Activated T-cell treated with anti-CD3 and anti-CD28 coated beads, Interleukin-2, amount 50 U/mL, for 4 hours (primary cell): ENCODE data around the gene RPL7L1. TPM values are rescaled to one million over a fixed set of nuclear protein-coding genes. Genes with fewer than 3 reads are reported as not detected.
"Not testable (repeated sequence)": the region's sequence is repeated elsewhere in the genome, so short reads cannot be mapped to it uniquely, and the experiment has no call there.

Experiments
- ATAC-seq, 2 donors: fragments of 200-7000 bp; cut with Tn5 transposase; one replicate each; pipeline ENCODE4 v1.10.0; 2021
- DNase-seq: peaks from one replicate; pipeline ENCODE4 v3.0.0-alpha.2; 2020
- H3K27me3 Mint-ChIP-seq: one replicate; pipeline ENCODE4 v1.8.0; 2021; ENCODE audit warnings: low read depth, mixed read lengths
- H3K36me3 Mint-ChIP-seq: one replicate; pipeline ENCODE4 v1.8.0; 2022; ENCODE audit warnings: mixed read lengths; ENCODE audit not compliant: insufficient read depth
- H3K4me1 Mint-ChIP-seq: one replicate; pipeline ENCODE4 v1.8.0; 2021; ENCODE audit warnings: low read depth, mixed read lengths
- H3K4me3 Mint-ChIP-seq: one replicate; pipeline ENCODE4 v1.8.0; 2021; ENCODE audit warnings: mild to moderate bottlenecking, moderate library complexity, mixed read lengths
- H3K9me3 Mint-ChIP-seq: one replicate; pipeline ENCODE4 v1.8.0; 2021; ENCODE audit warnings: mixed read lengths
- total RNA-seq, 3 donors: library from RNA; stranded (reverse); gene quantifications; one replicate each; pipeline ENCODE4 v1.2.1, GENCODE V29; 2021

Gene RPL7L1
- total RNA-seq, 3 donors from 2014 or later, result 262 to 307 (median 280) TPM

- DNase-seq (no peak), ATAC-seq (no peak)
- Mint-ChIP-seq H3K4me3 (peak overlapping the region; percentile 61), H3K9me3 (no peaks in the 10 kb centered on the region), H3K36me3 (peaks cover 12% of the 10 kb centered on the region), H3K4me1 (peaks cover 13% of the 10 kb centered on the region), H3K27me3 (no peaks in the 10 kb centered on the region)
Measured at GRCh38 chr6:42877695-42878094, 1.7 kb upstream of the RPL7L1 start.

GRCh38 chr6:42880240-42880817, 913 bp downstream of the RPL7L1 start:
- not testable (repeated sequence) for DNase-seq, H3K27me3 Mint-ChIP-seq, ATAC-seq, H3K9me3 Mint-ChIP-seq
- H3K4me1 Mint-ChIP-seq, result peaks cover 23% of the 10 kb centered on the region
- peaks cover 29% of the 10 kb centered on the region for H3K36me3 Mint-ChIP-seq
- H3K4me3 Mint-ChIP-seq, result peak overlapping the region; percentile 100

DNA sequence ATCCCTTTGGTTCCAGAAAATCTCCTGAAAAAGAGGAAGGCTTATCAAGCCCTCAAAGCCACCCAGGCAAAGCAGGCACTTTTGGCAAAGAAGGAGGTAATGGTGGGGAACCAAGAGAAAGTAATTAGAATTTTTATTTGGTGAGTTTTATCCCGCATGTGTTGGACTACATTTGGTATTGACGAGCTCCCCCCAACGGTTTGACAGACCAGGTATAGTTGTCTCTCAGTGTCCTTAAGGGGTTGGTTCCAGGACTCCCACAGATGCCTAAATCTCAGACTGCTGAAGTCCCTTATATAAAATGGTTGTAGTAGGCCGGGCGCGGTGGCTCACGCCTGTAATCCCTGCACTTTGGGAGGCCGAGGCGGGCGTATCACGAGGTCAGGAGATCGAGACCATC, 1.5 kb downstream of the RPL7L1 start:
- not testable (repeated sequence) for H3K27me3 Mint-ChIP-seq, ATAC-seq, DNase-seq, H3K9me3 Mint-ChIP-seq
- H3K4me3 Mint-ChIP-seq, result peak overlapping the region; percentile 100
- peaks cover 23% of the 10 kb centered on the region for H3K4me1 Mint-ChIP-seq
- H3K36me3 Mint-ChIP-seq, result peaks cover 33% of the 10 kb centered on the region

DNA sequence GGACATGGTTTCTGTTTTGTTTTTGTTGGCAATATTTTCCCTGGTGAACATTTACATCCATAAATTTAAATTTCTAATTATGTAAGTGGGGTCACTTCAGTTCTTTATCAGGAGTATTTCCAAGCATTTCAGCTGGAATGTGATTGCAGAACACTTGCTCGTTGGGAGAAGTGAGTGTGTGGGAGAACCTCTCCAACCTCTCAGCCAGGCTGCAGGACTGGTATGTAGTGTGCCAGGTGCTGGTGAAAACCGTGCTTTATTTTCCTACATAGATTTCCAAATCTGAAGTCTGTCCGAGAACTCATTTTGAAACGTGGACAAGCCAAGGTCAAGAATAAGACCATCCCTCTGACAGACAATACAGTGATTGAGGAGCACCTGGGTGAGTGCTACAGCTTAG, 6.3 kb downstream of the RPL7L1 start:
- peaks cover 28% of the 10 kb centered on the region for H3K4me1 Mint-ChIP-seq
- H3K36me3 Mint-ChIP-seq, result peaks cover 29% of the 10 kb centered on the region
- DNase-seq (no peak), ATAC-seq (no peak)
- no peaks in the 10 kb centered on the region for H3K9me3 Mint-ChIP-seq
- no peaks in the 10 kb centered on the region for H3K27me3 Mint-ChIP-seq
- no peak overlapping the region for H3K4me3 Mint-ChIP-seq

DNA sequence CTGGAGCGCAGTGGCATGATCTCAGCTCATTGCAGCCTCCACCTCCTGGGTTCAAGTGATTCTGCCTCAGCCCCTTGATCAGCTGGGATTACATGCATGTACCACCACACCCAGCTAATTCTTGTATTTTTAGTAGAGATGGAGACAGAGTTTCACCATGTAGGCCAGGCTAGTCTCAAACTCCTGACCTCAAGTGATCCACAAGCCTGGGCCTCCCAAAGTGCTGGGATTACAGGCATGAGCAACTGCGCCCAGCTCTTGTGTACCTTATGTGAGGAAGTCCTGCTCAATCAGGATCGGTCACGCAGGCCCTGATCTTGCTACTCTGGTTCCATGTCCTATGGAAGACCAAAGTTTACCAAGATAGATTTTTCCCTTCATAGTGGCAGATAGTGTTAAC, 8.8 kb downstream of the RPL7L1 start:
- not testable (repeated sequence) for H3K4me3 Mint-ChIP-seq, H3K9me3 Mint-ChIP-seq, DNase-seq, ATAC-seq, H3K27me3 Mint-ChIP-seq
- peaks cover 26% of the 10 kb centered on the region for H3K4me1 Mint-ChIP-seq
- peaks cover 24% of the 10 kb centered on the region for H3K36me3 Mint-ChIP-seq

DNA sequence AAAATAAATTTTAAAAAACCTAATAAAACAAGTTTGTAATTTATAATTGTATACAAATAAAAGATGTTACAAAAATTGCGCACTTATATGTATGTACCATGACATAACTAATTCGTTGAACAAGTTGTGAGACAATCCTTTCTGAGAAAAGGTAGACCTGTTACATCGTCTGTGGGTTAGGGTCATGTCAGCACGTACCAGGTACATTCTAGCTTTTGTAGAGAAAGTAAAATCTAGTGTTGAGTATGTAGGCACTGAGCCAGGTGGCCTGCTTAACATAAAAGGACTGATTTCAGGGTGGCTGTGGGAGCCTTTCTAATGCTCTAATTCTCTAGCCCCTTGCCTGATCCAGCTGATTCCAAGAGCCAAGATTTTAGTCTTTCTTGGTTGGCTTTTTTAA, 10.4 kb downstream of the RPL7L1 start:
- Mint-ChIP-seq H3K36me3 (peaks cover 10% of the 10 kb centered on the region), H3K27me3 (no peaks in the 10 kb centered on the region), H3K4me3 (peak overlapping the region; percentile 93), H3K4me1 (peaks cover 20% of the 10 kb centered on the region), H3K9me3 (no peaks in the 10 kb centered on the region)
- no peak for ATAC-seq
- no peak for DNase-seq

DNA sequence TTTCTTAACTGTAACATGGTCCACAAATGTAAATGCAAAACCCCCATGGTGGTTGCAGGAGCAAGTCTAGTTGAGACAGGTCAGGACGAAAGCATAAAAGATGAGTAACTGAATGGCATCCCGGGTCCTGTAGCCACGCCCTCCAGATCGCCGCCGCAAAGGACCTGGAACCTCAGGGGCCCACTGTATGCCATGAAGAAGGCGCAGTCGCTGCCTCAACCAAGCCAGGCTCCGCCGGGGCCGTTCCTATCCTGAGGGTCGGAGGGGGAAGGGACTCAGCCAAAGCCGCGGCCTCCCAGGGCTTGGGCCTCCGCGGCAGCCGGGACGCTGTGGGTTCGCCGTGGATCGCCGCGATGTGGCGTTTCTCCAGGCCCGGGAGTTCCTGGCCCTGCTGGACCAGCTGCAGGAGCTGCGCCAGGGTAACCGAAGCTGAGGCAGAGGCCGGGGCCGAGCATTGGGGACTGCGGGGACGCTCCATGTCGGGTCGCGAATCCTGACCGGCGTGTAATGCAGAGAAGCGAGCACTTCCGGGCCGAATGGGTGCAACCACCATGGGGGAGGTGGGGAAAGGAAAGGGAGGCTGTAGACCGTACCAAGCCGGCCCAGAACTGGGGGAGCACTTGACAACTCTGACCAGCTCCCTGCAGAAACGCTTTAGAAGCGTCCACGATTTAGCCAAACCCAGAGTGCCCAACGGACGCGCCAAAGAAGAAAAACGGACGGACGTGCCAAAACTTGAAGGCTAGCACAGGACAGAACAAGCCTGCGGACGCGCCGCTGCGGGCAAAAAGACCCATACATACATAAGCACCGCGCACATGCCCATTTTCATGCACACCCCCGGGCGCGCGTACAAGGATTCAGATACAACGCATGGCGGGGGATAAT, 11.1 kb downstream of the RPL7L1 start:
- Mint-ChIP-seq H3K4me3 (peak overlapping the region; percentile 93), H3K36me3 (peaks cover 9% of the 10 kb centered on the region), H3K9me3 (no peaks in the 10 kb centered on the region), H3K4me1 (peaks cover 20% of the 10 kb centered on the region), H3K27me3 (no peaks in the 10 kb centered on the region)
- DNase-seq (peak; percentile 83), ATAC-seq (peak; percentile 92 to 93)

DNA sequence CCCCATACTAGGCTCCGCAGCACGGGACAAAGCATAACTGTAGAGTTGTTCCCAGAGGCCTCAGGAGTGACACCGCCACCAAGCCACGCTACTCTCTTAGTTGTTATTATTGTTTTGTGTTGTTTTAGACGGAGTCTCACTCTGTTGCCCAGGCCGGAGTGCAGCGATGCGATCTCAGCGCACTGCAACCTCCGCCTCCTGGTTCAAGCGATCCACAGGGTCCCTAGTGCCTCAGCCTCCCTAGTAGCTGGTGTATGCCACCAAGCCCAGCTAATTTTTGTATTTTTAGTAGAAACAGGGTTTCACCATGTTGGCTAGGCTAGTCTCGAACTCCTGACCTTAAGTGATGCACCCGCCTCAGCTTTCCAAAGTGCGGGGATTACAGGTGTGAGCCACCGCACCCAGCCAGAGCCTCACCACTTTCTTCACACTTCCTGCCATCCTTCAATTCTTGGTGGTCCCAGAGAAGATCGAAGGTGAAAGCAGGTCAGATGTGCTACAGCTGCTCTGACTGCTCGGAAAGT, 11.8 kb downstream of the RPL7L1 start:
- Mint-ChIP-seq H3K27me3 (no peaks in the 10 kb centered on the region), H3K9me3 (no peaks in the 10 kb centered on the region), H3K4me3 (peak overlapping the region; percentile 93), H3K36me3 (peaks cover 2% of the 10 kb centered on the region), H3K4me1 (peaks cover 20% of the 10 kb centered on the region)
- no peak for ATAC-seq
- DNase-seq, result no peak

DNA sequence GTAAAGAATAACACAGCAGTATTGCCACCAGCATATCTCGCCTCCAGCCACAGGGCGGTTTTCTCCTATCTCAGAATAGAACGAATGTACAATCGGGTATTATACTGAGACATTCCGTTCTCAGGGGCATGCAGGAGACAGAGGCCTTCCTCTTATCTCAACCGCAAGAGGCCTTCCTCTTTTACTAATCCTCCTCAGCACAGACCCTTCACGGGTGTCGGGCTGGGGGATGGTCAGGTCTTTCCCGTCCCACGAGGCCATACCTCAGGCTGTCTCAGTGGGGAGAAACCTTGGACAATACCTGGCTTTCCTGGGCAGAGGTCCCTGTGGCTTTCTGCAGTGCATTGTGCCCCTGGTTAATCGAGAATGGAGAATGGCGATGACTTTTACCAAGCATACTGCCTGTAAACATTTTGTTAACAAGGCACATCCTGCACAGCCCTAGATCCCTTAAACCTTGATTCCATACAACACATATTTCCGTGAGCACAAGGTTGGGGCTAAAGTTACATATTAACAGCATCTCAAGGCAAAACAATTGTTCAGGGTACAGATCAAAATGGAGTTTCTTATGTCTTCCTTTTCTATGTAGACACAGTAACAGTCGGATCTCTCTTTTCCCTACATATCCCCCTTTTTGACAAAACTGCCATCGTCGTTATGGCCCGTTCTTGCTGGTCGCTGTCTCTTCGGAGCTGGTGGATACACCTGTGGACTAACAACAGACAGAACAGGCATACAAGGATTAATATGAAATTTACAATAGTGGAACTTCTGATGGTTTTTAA, 14.8 kb downstream of the RPL7L1 start:
- not testable (repeated sequence) for H3K36me3 Mint-ChIP-seq, H3K9me3 Mint-ChIP-seq, H3K4me3 Mint-ChIP-seq, H3K27me3 Mint-ChIP-seq, DNase-seq, ATAC-seq
- peaks cover 18% of the 10 kb centered on the region for H3K4me1 Mint-ChIP-seq

- Mint-ChIP-seq H3K4me3 (no peak overlapping the region), H3K36me3 (no peaks in the 10 kb centered on the region), H3K27me3 (no peaks in the 10 kb centered on the region), H3K9me3 (no peaks in the 10 kb centered on the region), H3K4me1 (peaks cover 4% of the 10 kb centered on the region)
- ATAC-seq (no peak), DNase-seq (no peak)
Measured at GRCh38 chr6:42896178-42896719, 16.8 kb downstream of the RPL7L1 start.

GRCh38 chr6:42898891-42899361, 19.5 kb downstream of the RPL7L1 start:
- H3K36me3 Mint-ChIP-seq, result no peaks in the 10 kb centered on the region
- DNase-seq (peak; percentile 66), ATAC-seq (no peak)
- H3K4me1 Mint-ChIP-seq, result peaks cover 13% of the 10 kb centered on the region
- no peaks in the 10 kb centered on the region for H3K9me3 Mint-ChIP-seq
- no peak overlapping the region for H3K4me3 Mint-ChIP-seq
- H3K27me3 Mint-ChIP-seq, result no peaks in the 10 kb centered on the region

- no peak overlapping the region for H3K4me3 Mint-ChIP-seq
- H3K9me3 Mint-ChIP-seq, result no peaks in the 10 kb centered on the region
- DNase-seq, result no peak
- ATAC-seq, result no peak
- no peaks in the 10 kb centered on the region for H3K27me3 Mint-ChIP-seq
- no peaks in the 10 kb centered on the region for H3K36me3 Mint-ChIP-seq
- peaks cover 13% of the 10 kb centered on the region for H3K4me1 Mint-ChIP-seq
Measured at GRCh38 chr6:42899871-42900270, 20.5 kb downstream of the RPL7L1 start.

GRCh38 chr6:42901538-42901957, 22.1 kb downstream of the RPL7L1 start:
- peak; percentile 55 for DNase-seq
- peak; percentile 93 to 94 for ATAC-seq
- no peaks in the 10 kb centered on the region for H3K9me3 Mint-ChIP-seq
- H3K27me3 Mint-ChIP-seq, result no peaks in the 10 kb centered on the region
- no peak overlapping the region for H3K4me3 Mint-ChIP-seq
- peaks cover 13% of the 10 kb centered on the region for H3K4me1 Mint-ChIP-seq
- no peaks in the 10 kb centered on the region for H3K36me3 Mint-ChIP-seq
